Measurements from ENCODE around the gene CDKAL1.

DNA sequence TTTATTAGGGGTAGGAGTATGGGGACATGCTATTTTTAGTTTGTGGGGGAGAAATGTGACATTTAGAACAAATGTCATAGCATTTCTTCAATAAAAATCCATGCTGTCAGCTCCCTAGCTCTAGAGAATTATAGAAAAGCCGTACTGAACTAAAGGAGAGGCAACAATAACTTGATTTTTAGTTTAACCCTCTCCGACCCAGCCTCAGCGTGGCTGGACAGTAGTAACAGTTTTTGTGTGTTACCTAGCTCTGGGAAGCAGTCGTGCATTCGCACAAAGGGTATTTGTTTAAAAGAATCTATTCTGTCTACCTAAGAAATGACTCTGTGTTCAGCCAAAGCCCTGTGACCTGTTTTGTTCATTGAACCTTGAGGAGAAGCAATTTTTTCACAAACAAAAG lies 616.9 kb downstream of the CDKAL1 start:
- TF ChIP-seq, protein P1, sequence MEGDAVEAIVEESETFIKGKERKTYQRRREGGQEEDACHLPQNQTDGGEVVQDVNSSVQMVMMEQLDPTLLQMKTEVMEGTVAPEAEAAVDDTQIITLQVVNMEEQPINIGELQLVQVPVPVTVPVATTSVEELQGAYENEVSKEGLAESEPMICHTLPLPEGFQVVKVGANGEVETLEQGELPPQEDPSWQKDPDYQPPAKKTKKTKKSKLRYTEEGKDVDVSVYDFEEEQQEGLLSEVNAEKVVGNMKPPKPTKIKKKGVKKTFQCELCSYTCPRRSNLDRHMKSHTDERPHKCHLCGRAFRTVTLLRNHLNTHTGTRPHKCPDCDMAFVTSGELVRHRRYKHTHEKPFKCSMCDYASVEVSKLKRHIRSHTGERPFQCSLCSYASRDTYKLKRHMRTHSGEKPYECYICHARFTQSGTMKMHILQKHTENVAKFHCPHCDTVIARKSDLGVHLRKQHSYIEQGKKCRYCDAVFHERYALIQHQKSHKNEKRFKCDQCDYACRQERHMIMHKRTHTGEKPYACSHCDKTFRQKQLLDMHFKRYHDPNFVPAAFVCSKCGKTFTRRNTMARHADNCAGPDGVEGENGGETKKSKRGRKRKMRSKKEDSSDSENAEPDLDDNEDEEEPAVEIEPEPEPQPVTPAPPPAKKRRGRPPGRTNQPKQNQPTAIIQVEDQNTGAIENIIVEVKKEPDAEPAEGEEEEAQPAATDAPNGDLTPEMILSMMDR (IDR thresholded peaks at IDR 0.05; ENCODE audit: control extremely low read depth in 1 of 3, insufficient read depth in 1 of 3, low read depth in 1 of 3, low read length in 3 of 3): no peak
- TF ChIP-seq GTF2F1 (IDR thresholded peaks at IDR 0.05; ENCODE audit: borderline replicate concordance, low read depth, low read length): no peak
- no peak for TF ChIP-seq TAF7 (optimal IDR thresholded peaks at IDR 0.05; ENCODE audit: borderline replicate concordance, low read depth, low read length)
- no peak for TF ChIP-seq RFX5 (IDR thresholded peaks at IDR 0.05; ENCODE audit: borderline replicate concordance, low read depth, low read length)
- no peak for TF ChIP-seq EP300 (IDR thresholded peaks at IDR 0.05; ENCODE audit: borderline replicate concordance in 1 of 2, low read depth in 2 of 2, low read length in 2 of 2)
- TF ChIP-seq KDM4A (IDR thresholded peaks at IDR 0.05; ENCODE audit: low read depth, low read length, severe bottlenecking): no peak
- TF ChIP-seq TEAD4 (IDR thresholded peaks at IDR 0.05; ENCODE audit: low read depth, low read length): no peak
- TF ChIP-seq POLR2AphosphoS5 (IDR thresholded peaks at IDR 0.05; ENCODE audit: low read depth, low read length): no peak
- no peak for TF ChIP-seq CHD2 (IDR thresholded peaks at IDR 0.05; ENCODE audit: low read length)
- no peak for TF ChIP-seq MAFK (IDR thresholded peaks at IDR 0.05; ENCODE audit: low read depth, low read length)
- TF ChIP-seq POLR2A (IDR thresholded peaks at IDR 0.05; ENCODE audit: control extremely low read depth in 1 of 2, low read depth in 2 of 2, low read length in 2 of 2): no peak
- TF ChIP-seq RXRA (IDR thresholded peaks at IDR 0.05; ENCODE audit: insufficient read depth, low read depth, low read length): no peak

Measured in H1 (cell line).